Placental epithelial cell (primary cell): ENCODE results near the gene PTN. TPM values are rescaled to one million over a fixed set of nuclear protein-coding genes. Genes with fewer than 3 reads are reported as not detected.

Experiments used
- small RNA-seq: library from RNA; depleted of rRNA; stranded (forward); fragments of <200 nt; gene quantifications from one replicate; pipeline ENCODE3, GENCODE V24; 2012
- total RNA-seq: library from RNA; depleted of rRNA; stranded (reverse); fragments of >200 nt; gene quantifications from 2 replicates; pipeline ENCODE4 v1.2.3, GENCODE V29; 2012

The PTN gene
- total RNA-seq = 0.33 and 1.2 TPM in 2 replicates

GRCh38 chr7:137343281-137343841 is at the start of gene PTN:
Gene PTN (minus strand): TSS chr7:137343733. CDS start chr7:137254973, 88,760 bp downstream.

Small RNA genes lying within 50 kb of the gene (small RNA-seq; reads per million reads assigned to genes)
- gene RF00136 = not detected
